D721Med (cell line): Measurements from ENCODE around the gene PRAMEF7.
"Not testable (repeated sequence)": the region's sequence is repeated elsewhere in the genome, so short reads cannot be mapped to it uniquely, and the experiment has no call there.

Source experiments
- DNase-seq: peaks from one replicate; pipeline ENCODE4 v3.0.0; 2011; ENCODE audit warnings: low spot score; ENCODE audit not compliant: insufficient read length
- FAIRE-seq: peaks from 2 replicates; lab custom pipeline; 2011; peaks lifted over from hg19 to GRCh38; lab: Jason Lieb, UNC
- CTCF ChIP-seq: IDR thresholded peaks from 2 replicates; pipeline ENCODE4 v1.5.1; 2012; ENCODE audit warnings: mild to moderate bottlenecking, control low read depth; ENCODE audit not compliant: insufficient read depth; ENCODE audit errors: missing control alignments

PRAMEF7 gene

GRCh38 chr1:12916310-12916709 lies at the start of gene PRAMEF7:
PRAMEF7 (plus strand) TSS chr1:12916610; CDS start chr1:12917693, 1,083 bp downstream.
- not testable (repeated sequence) for FAIRE-seq, DNase-seq

- FAIRE-seq, DNase-seq: not testable (repeated sequence)
Measured at GRCh38 chr1:12878453-12878852, 38.0 kb upstream of the PRAMEF7 start.

GRCh38 chr1:12886101-12886500 lies 30.3 kb upstream of the PRAMEF7 start, which contains the start of gene PRAMEF4:
PRAMEF4 (minus strand) TSS chr1:12886201; CDS start chr1:12883394, 2,807 bp downstream.
- not testable (repeated sequence) for DNase-seq, FAIRE-seq

- not testable (repeated sequence) for FAIRE-seq, DNase-seq
Measured at GRCh38 chr1:12898170-12898569, 18.2 kb upstream of the PRAMEF7 start, which contains the start of gene PRAMEF10. PRAMEF10 (minus strand) TSS chr1:12898270; CDS start chr1:12895847, 2,423 bp downstream.

GRCh38 chr1:12899186-12899585 lies 17.2 kb upstream of the PRAMEF7 start:
- not testable (repeated sequence) for FAIRE-seq, DNase-seq

GRCh38 chr1:12903793-12904572 lies 12.4 kb upstream of the PRAMEF7 start:
- DNase-seq, FAIRE-seq: not testable (repeated sequence)

- not testable (repeated sequence) for DNase-seq, FAIRE-seq
- peak; percentile 1 for TF ChIP-seq CTCF
Measured at GRCh38 chr1:12921749-12922148, 5.3 kb downstream of the PRAMEF7 start.

GRCh38 chr1:12924368-12924767 lies 8.0 kb downstream of the PRAMEF7 start:
- FAIRE-seq, DNase-seq: not testable (repeated sequence)

GRCh38 chr1:12947480-12947879 lies 31.1 kb downstream of the PRAMEF7 start, which contains the start of gene PRAMEF6:
PRAMEF6 (minus strand) TSS chr1:12947580; CDS start chr1:12942518, 5,062 bp downstream.
- DNase-seq, FAIRE-seq: not testable (repeated sequence)
